Mammary epithelial cell (primary cell): ENCODE data around the gene SDK1.

Experiments used
- EZH2 ChIP-seq: IDR thresholded peaks from 2 replicates; pipeline ENCODE4 v1.6.1; 2012; ENCODE audit warnings: low read length, inconsistent platforms, borderline replicate concordance
- TF ChIP-seq, protein P1 (sequence below), 2 donors: IDR thresholded peaks in 1 of 2; conservative IDR thresholded peaks in 1 of 2; 2 replicates each; pipeline ENCODE4 v1.5.1; 2011 to 2012; ENCODE audit warnings: inconsistent platforms in 2 of 2, low read length in 2 of 2, mild to moderate bottlenecking in 2 of 2, control low read depth in 1 of 2, low read depth in 1 of 2; ENCODE audit not compliant: insufficient read depth in 1 of 2; ENCODE audit errors: extremely low read depth in 1 of 2

DNA sequence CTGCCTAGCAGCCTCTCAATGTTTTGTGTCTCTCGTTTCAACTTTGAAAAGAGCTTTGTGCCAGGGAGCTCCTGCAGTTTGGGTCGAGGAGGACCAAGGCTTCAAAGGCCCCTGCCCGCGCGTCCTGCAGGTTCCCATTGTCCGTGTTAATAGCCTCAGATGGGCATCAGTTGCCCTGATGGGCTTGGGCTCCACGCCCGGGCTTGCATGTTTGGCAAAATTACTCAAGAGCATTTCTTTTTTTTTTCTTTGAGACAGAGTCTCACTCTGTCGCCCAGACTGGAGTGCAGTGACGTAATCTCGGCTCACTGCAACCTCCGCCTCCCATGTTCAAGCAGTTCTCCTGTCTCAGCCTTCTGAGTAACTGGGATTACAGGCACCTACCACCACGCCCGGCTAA, 636.6 kb downstream of the SDK1 start:
- TF ChIP-seq, protein P1, sequence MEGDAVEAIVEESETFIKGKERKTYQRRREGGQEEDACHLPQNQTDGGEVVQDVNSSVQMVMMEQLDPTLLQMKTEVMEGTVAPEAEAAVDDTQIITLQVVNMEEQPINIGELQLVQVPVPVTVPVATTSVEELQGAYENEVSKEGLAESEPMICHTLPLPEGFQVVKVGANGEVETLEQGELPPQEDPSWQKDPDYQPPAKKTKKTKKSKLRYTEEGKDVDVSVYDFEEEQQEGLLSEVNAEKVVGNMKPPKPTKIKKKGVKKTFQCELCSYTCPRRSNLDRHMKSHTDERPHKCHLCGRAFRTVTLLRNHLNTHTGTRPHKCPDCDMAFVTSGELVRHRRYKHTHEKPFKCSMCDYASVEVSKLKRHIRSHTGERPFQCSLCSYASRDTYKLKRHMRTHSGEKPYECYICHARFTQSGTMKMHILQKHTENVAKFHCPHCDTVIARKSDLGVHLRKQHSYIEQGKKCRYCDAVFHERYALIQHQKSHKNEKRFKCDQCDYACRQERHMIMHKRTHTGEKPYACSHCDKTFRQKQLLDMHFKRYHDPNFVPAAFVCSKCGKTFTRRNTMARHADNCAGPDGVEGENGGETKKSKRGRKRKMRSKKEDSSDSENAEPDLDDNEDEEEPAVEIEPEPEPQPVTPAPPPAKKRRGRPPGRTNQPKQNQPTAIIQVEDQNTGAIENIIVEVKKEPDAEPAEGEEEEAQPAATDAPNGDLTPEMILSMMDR (conservative IDR thresholded peaks at IDR 0.05 in 1 of 2, IDR thresholded peaks at IDR 0.05 in 1 of 2; ENCODE audit: extremely low read depth in 1 of 2, insufficient read depth in 1 of 2, low read depth in 1 of 2, low read length in 2 of 2): no peak
- no peak for TF ChIP-seq EZH2
